HFFc6 (cell line): ENCODE results near the gene ATF7. TPM values are rescaled to one million over a fixed set of nuclear protein-coding genes. Genes with fewer than 3 reads are reported as not detected.

Experiments used
- DNase-seq: peaks from one replicate; pipeline ENCODE4 v3.0.0-alpha.2; 2018
- H3K27ac Mint-ChIP-seq: 2 replicates; pipeline ENCODE4 v1.8.0; 2020; ENCODE audit warnings: mild to moderate bottlenecking, mixed read lengths
- H3K27me3 Mint-ChIP-seq: 2 replicates; pipeline ENCODE4 v1.8.0; 2021; ENCODE audit warnings: mild to moderate bottlenecking, moderate library complexity, mixed read lengths; ENCODE audit not compliant: insufficient read depth
- H3K36me3 Mint-ChIP-seq: 2 replicates; pipeline ENCODE4 v1.8.0; 2021; ENCODE audit warnings: low read depth, mixed read lengths
- H3K4me1 Mint-ChIP-seq: 2 replicates; pipeline ENCODE4 v1.8.0; 2020; ENCODE audit warnings: low read depth, mixed read lengths
- H3K4me3 Mint-ChIP-seq: 2 replicates; pipeline ENCODE4 v1.8.0; 2020; ENCODE audit warnings: mild to moderate bottlenecking, moderate library complexity, mixed read lengths
- H3K9me3 Mint-ChIP-seq: 2 replicates; pipeline ENCODE4 v1.8.0; 2020; ENCODE audit warnings: mild to moderate bottlenecking, mixed read lengths
- total RNA-seq, 6 experiments: library from RNA; stranded (reverse); fragmentation: NEBNext Ultra II Directional; extraction: Animal tissue kit (Norgen Biotek cat#: 25700); gene quantifications; 2 replicates in 1 of 6; 3 replicates in 5 of 6; pipeline ENCODE4 v1.2.3, GENCODE V29; 2021
- TF ChIP-seq, protein P1 (sequence below): fragments of 200-600 bp; sonication (generic); IDR thresholded peaks from 2 replicates; pipeline ENCODE4 v1.5.0; 2021; ENCODE audit warnings: antibody characterized with exemption, mild to moderate bottlenecking

ATF7 gene
- total RNA-seq, 6 experiments from 2014 or later, result 23.6 to 32.1 (median 29.8) TPM

GRCh38 chr12:53513712-53514410 is 112.3 kb downstream of the ATF7 start:
- Mint-ChIP-seq H3K27me3 (no peaks in the 10 kb centered on the region; the same call in 1 of the 2 replicates), H3K4me3 (no peak overlapping the region), H3K36me3 (peaks cover 9% of the 10 kb centered on the region; the same call in 1 of the 2 replicates), H3K4me1 (peaks cover 4% of the 10 kb centered on the region; the same call in 1 of the 2 replicates), H3K27ac (0 out of 2 replicates have a peak overlapping the region, but pooled peaks have one; percentile 6), H3K9me3 (no peaks in the 10 kb centered on the region)
- no peak for DNase-seq
- TF ChIP-seq, protein P1, sequence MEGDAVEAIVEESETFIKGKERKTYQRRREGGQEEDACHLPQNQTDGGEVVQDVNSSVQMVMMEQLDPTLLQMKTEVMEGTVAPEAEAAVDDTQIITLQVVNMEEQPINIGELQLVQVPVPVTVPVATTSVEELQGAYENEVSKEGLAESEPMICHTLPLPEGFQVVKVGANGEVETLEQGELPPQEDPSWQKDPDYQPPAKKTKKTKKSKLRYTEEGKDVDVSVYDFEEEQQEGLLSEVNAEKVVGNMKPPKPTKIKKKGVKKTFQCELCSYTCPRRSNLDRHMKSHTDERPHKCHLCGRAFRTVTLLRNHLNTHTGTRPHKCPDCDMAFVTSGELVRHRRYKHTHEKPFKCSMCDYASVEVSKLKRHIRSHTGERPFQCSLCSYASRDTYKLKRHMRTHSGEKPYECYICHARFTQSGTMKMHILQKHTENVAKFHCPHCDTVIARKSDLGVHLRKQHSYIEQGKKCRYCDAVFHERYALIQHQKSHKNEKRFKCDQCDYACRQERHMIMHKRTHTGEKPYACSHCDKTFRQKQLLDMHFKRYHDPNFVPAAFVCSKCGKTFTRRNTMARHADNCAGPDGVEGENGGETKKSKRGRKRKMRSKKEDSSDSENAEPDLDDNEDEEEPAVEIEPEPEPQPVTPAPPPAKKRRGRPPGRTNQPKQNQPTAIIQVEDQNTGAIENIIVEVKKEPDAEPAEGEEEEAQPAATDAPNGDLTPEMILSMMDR, result no peak

DNA sequence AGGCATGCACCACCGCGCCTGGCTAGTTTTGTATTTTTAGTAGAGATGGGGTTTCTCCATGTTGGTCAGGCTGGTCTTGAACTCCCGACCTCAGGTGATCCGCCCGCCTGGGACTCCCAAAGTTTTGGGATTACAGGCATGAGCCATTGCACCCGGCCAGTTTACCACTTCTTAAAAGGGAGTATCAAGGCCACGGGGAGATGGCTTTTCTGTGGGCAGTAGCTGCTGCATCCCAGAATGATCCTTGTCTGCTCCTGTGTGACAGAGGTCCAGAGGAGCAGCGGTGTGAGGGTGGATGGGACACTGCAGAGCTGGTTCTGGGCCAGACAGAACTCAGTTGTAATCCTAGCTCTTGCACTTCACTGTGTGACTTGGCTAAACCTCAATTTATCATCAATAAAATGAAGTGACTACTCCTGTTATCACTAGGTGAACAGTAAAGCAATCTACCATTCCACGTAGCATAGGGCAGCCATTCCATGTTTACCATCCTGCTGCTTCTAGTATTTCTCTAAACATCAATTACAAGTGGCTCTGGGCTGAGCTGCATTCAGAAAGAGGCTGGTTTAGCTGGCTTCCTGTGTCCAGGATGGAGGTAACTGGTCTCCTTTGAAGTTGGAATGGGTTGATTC is 115.9 kb downstream of the ATF7 start:
- no peak overlapping the region for H3K4me3 Mint-ChIP-seq

GRCh38 chr12:53508534-53509170 is 117.5 kb downstream of the ATF7 start:
- Mint-ChIP-seq H3K9me3 (no peaks in the 10 kb centered on the region), H3K27me3 (peaks cover 5% of the 10 kb centered on the region), H3K36me3 (peaks cover 15% of the 10 kb centered on the region), H3K27ac (peak overlapping the region; percentile 52; the same call in 1 of the 2 replicates), H3K4me3 (no peak overlapping the region), H3K4me1 (peaks cover 26% of the 10 kb centered on the region)
- peak; percentile 65 for DNase-seq
- TF ChIP-seq, protein P1, result peak; percentile 94

More for the DNA sequence above, 115.9 kb downstream of the ATF7 start:
- DNase-seq, result no peak
- peaks cover 20% of the 10 kb centered on the region for H3K4me1 Mint-ChIP-seq
- H3K9me3 Mint-ChIP-seq, result no peaks in the 10 kb centered on the region
- H3K36me3 Mint-ChIP-seq, result 0 out of 2 replicates have a peak, but pooled peaks cover 9% of the 10 kb centered on the region
- TF ChIP-seq, protein P1, result no peak
- peak overlapping the region; percentile 3; the same call in 1 of the 2 replicates for H3K27ac Mint-ChIP-seq
- H3K27me3 Mint-ChIP-seq, result peaks cover 5% of the 10 kb centered on the region

DNA sequence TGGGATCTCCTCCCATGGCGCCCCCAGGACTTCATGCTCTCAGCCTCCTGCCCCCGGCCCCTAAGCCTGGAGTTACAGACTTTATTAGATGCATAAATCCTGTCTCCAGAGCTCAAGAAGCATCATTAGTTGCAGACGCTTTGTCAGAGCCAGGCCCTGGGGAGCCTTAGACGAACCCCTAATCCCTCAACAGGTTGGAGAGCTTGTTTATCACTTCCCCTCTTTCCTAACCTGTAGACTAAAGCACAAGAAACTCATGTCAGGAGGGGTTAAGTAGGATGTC is 118.6 kb downstream of the ATF7 start:
- Mint-ChIP-seq H3K36me3 (peaks cover 15% of the 10 kb centered on the region), H3K9me3 (no peaks in the 10 kb centered on the region), H3K27me3 (peaks cover 5% of the 10 kb centered on the region; the same call in 1 of the 2 replicates), H3K4me3 (no peak overlapping the region), H3K27ac (no peak overlapping the region), H3K4me1 (peaks cover 28% of the 10 kb centered on the region)
- TF ChIP-seq, protein P1, result no peak
- DNase-seq, result no peak

DNA sequence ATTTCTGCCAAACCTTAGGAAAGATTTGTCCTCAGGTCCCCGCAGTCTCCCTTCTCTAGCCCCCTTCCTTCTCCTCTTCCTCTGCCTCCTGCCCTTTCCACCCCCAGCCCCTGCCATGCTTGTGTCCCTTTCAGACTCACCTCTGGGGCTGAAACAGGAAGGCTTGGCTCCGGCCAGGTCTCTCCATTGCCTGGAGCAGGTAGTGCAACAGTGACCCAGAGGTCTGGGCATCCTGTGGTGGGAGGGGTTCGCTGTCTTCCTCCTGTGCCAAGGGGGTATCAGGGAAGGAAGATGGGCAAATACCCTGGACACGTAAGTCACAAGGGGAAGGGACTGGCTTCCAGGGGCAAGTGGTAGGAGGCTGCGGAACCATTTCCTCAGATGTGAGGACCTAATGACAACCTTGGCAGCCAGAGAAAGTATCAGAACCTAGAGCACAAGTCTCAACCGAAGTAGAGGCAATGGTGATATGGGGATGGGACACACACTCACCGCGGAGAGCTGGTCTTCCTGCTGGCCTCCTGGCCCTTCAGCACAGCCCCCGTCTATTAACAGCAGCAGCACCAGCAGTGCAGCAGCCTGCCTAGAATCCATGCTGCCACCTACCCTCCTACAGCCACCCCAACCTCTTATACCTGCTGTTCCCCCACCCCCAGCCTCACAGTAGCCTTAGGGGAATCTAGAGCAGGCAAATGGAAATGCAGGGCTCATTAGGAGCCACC is 119.1 kb downstream of the ATF7 start, which contains the start of gene NPFF:
Gene NPFF, minus strand, starts transcription at position 604 of the 722 bp plus-strand sequence. Its CDS starts 10 bp downstream, at position 594.
- Mint-ChIP-seq H3K27me3 (peaks cover 5% of the 10 kb centered on the region; the same call in 1 of the 2 replicates), H3K4me1 (peaks cover 33% of the 10 kb centered on the region), H3K27ac (peak within 1 kb of the TSS; percentile 79), H3K36me3 (peaks cover 15% of the 10 kb centered on the region), H3K4me3 (no peak within 1 kb of the TSS), H3K9me3 (no peaks in the 10 kb centered on the region)
- TF ChIP-seq, protein P1, result no peak
- DNase-seq, result no peak
